PC-9 (cell line): ENCODE measurements around the gene TSC22D2. TPM values are rescaled to one million over a fixed set of nuclear protein-coding genes. Genes with fewer than 3 reads are reported as not detected.

Source experiments
- BruUV-seq: library from RNA; stranded (reverse); fragments of 400-500 nt; replicated peaks from 2 replicates; lab custom pipeline; 2021; lab: Mats Ljungman, UMichigan
- CTCF ChIA-PET: fragments of 300-600 bp; sonication (Branson Sonifier 250); formaldehyde crosslinking; loops from one replicate; lab custom pipeline; 2022; ENCODE audit warnings: antibody characterized with exemption; lab: Charles Lee
- POLR2A ChIA-PET: fragments of 300-600 bp; sonication (Branson Sonifier 250); formaldehyde crosslinking; loops from one replicate; lab custom pipeline; 2022; ENCODE audit warnings: antibody characterized with exemption; ENCODE audit not compliant: unreplicated experiment; lab: Charles Lee
- DNase-seq, 2 experiments: peaks; one replicate each; pipeline versions ENCODE4 v3.0.0 to v3.0.0-alpha.2; 2015 to 2022; ENCODE audit warnings: mixed read lengths in 1 of 2
- H2AFZ ChIP-seq: fragments of 200-600 bp; sonication (generic); 2 replicates; pipeline ENCODE4 v1.8.1; 2017; ENCODE audit warnings: antibody characterized with exemption
- H3F3A ChIP-seq: fragments of 200-600 bp; sonication (generic); 2 replicates; pipeline ENCODE4 v1.8.1; 2017; ENCODE audit warnings: antibody characterized with exemption, mild to moderate bottlenecking, low read depth; ENCODE audit not compliant: insufficient read depth
- H3K27ac ChIP-seq: fragments of 200-600 bp; sonication (generic); 2 replicates; pipeline ENCODE4 v1.6.1; 2016; ENCODE audit warnings: mixed run types
- H3K27me3 ChIP-seq: fragments of 200-600 bp; sonication (generic); 2 replicates; pipeline ENCODE4 v1.6.1; 2016; ENCODE audit warnings: low read depth, mixed run types; ENCODE audit not compliant: insufficient read depth
- H3K36me3 ChIP-seq: fragments of 200-600 bp; sonication (generic); 2 replicates; pipeline ENCODE4 v1.6.1; 2016; ENCODE audit warnings: low read depth, mixed run types
- H3K4me1 ChIP-seq: fragments of 200-600 bp; sonication (generic); replicated peaks from 2 replicates; pipeline ENCODE4 v1.6.1; 2016; ENCODE audit warnings: mixed run types; ENCODE audit not compliant: insufficient read depth
- H3K4me2 ChIP-seq: fragments of 200-600 bp; sonication (generic); 2 replicates; pipeline ENCODE4 v1.6.1; 2017; ENCODE audit warnings: mixed run types
- H3K4me3 ChIP-seq: fragments of 200-600 bp; sonication (generic); 2 replicates; pipeline ENCODE4 v1.6.1; 2016; ENCODE audit warnings: mixed run types
- H3K79me2 ChIP-seq: fragments of 200-600 bp; sonication (generic); 2 replicates; pipeline ENCODE4 v1.6.1; 2017; ENCODE audit warnings: low read depth, mixed run types
- H3K9me2 ChIP-seq: fragments of 200-600 bp; sonication (generic); 2 replicates; pipeline ENCODE4 v1.8.1; 2017; ENCODE audit warnings: mild to moderate bottlenecking; ENCODE audit not compliant: insufficient read depth
- H3K9me3 ChIP-seq: fragments of 200-600 bp; sonication (generic); 2 replicates; pipeline ENCODE4 v1.8.1; 2016; ENCODE audit warnings: low read depth; ENCODE audit not compliant: insufficient read depth
- H4K20me1 ChIP-seq: fragments of 200-600 bp; sonication (generic); 2 replicates; pipeline ENCODE4 v1.8.1; 2017; ENCODE audit not compliant: insufficient read depth
- EZH2 ChIP-seq: fragments of 200-600 bp; sonication (generic); IDR thresholded peaks from 2 replicates; pipeline ENCODE4 v1.8.0; 2017; ENCODE audit warnings: antibody characterized with exemption, low read depth
- intact Hi-C: fragments of 100-400 bp; cut with micrococcal nuclease; formaldehyde crosslinking; loops from one replicate; pipeline ENCODE4 v1.10.0; 2022; ENCODE audit not compliant: unreplicated experiment
- total RNA-seq: library from RNA; stranded (reverse); gene quantifications from 2 replicates; pipeline ENCODE4 v1.2.3, GENCODE V29; 2021
- TF ChIP-seq, protein P1 (sequence below): fragments of 200-600 bp; sonication (generic); conservative IDR thresholded peaks from 2 replicates; pipeline ENCODE4 v1.6.1; 2017; ENCODE audit warnings: mixed run types, antibody characterized with exemption, mild to moderate bottlenecking, moderate library complexity

Gene TSC22D2
- total RNA-seq, 1 experiment from 2014 or later, result 32.0 TPM

DNA sequence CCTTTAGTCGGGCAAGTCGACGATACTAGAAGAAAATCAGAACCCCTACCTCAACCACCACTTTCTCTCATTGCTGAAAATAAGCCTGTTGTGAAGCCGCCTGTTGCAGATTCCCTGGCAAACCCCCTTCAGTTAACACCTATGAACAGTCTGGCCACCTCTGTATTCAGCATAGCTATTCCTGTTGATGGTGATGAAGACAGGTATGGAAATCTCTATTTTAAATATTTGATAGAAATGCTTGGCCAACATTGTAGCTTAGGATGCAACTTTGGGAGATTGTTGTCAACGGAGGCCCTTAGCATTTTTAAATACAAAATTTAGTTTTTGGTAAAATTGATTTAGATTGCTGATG, 3.0 kb downstream of the TSC22D2 start:
- Histone ChIP-seq H3K27me3 (no peaks in the 10 kb centered on the region), H3K79me2 (peaks cover 79% of the 10 kb centered on the region), H3F3A (peaks cover 30% of the 10 kb centered on the region), H2AFZ (no peak overlapping the region), H4K20me1 (peaks cover 58% of the 10 kb centered on the region), H3K9me2 (no peaks in the 10 kb centered on the region), H3K4me1 (peaks cover 37% of the 10 kb centered on the region), H3K4me3 (peak overlapping the region; percentile 69), H3K4me2 (peak overlapping the region; percentile 81), H3K36me3 (peaks cover 24% of the 10 kb centered on the region), H3K9me3 (no peaks in the 10 kb centered on the region), H3K27ac (peak overlapping the region; percentile 1; the same call in 1 of the 2 replicates)
- ChIA-PET POLR2A (interaction anchor here (0.7 to 1.2 kb wide), 2 partner anchors 58 to 62 kb away, joined by 3 to 4 read pairs; no protein-coding TSS in a partner anchor), CTCF (interaction anchor here (1.0 to 2.5 kb wide), 2 partner anchors 46 to 84 kb away, joined by 3 to 10 read pairs; no protein-coding TSS in a partner anchor)
- BruUV-seq, result no TSS peak
- intact Hi-C loops, result loop anchor here (2.0 to 10.0 kb wide), 3 partner anchors 182 to 476 kb away; no protein-coding TSS in a partner anchor
- DNase-seq, result no peak
- TF ChIP-seq, protein P1, sequence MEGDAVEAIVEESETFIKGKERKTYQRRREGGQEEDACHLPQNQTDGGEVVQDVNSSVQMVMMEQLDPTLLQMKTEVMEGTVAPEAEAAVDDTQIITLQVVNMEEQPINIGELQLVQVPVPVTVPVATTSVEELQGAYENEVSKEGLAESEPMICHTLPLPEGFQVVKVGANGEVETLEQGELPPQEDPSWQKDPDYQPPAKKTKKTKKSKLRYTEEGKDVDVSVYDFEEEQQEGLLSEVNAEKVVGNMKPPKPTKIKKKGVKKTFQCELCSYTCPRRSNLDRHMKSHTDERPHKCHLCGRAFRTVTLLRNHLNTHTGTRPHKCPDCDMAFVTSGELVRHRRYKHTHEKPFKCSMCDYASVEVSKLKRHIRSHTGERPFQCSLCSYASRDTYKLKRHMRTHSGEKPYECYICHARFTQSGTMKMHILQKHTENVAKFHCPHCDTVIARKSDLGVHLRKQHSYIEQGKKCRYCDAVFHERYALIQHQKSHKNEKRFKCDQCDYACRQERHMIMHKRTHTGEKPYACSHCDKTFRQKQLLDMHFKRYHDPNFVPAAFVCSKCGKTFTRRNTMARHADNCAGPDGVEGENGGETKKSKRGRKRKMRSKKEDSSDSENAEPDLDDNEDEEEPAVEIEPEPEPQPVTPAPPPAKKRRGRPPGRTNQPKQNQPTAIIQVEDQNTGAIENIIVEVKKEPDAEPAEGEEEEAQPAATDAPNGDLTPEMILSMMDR, result no peak
- no peak for TF ChIP-seq EZH2

DNA sequence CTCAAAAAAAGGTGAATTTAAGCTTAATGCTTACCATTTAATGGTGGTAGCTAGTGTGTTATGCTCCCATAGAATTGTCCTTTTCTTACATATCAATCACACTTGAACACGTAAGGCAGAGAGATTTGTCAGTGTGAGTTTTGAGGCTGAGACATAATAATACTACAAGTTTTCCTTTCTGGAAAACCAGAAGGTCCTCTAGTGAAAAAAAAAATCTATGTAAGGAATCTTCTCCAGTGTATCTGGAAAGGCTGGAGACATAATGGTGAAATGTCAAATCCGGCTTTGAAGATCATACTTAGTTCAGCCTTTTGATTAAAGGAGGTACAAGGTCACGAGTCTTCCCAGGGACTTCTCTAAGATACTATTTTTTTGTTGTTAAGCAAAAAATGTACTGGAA, 3.4 kb downstream of the TSC22D2 start:
- POLR2A ChIA-PET, result interaction anchor here (1.2 kb wide), 1 partner anchor 58 kb away, joined by 3 read pairs; no protein-coding TSS in a partner anchor
- intact Hi-C loops, result loop anchor here (2.0 to 10.0 kb wide), 3 partner anchors 183 to 477 kb away; no protein-coding TSS in a partner anchor
- H4K20me1 ChIP-seq, result peaks cover 58% of the 10 kb centered on the region
- H3K9me2 ChIP-seq, result no peaks in the 10 kb centered on the region
- H3K27me3 ChIP-seq, result no peaks in the 10 kb centered on the region
- peaks cover 79% of the 10 kb centered on the region for H3K79me2 ChIP-seq
- CTCF ChIA-PET, result interaction anchor here (1.0 to 2.5 kb wide), 3 partner anchors 46 to 83 kb away, joined by 3 to 10 read pairs (median 6); no protein-coding TSS in a partner anchor
- peak overlapping the region; percentile 1; the same call in 1 of the 2 replicates for H3K27ac ChIP-seq
- peaks cover 37% of the 10 kb centered on the region for H3K4me1 ChIP-seq
- BruUV-seq, result no TSS peak
- no peak for DNase-seq
- peak overlapping the region; percentile 81 for H3K4me2 ChIP-seq
- no peaks in the 10 kb centered on the region for H3K9me3 ChIP-seq
- H3K36me3 ChIP-seq, result peaks cover 25% of the 10 kb centered on the region
- peak overlapping the region; percentile 69 for H3K4me3 ChIP-seq
- no peak overlapping the region for H2AFZ ChIP-seq
- no peak for TF ChIP-seq EZH2
- TF ChIP-seq, protein P1, result no peak
- peaks cover 30% of the 10 kb centered on the region for H3F3A ChIP-seq

DNA sequence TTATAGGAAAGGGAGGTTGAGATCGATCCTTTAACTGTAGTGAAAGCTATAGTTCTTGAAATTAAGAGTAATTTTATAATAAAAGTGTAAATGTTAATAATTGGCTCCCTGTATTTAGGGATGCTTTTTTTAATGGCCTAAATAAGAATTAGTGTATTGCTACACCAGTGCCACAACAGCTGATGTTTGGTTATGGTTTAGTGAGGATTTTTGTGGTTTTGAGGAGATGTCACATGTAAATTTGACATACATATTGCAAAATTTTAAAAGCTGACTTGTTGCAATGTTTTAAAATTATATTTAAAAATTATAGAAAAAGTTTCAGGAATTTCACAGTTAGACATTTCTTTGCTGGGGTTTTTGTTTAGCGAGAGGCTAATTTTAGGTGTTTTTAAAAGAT, 3.9 kb downstream of the TSC22D2 start:
- peaks cover 37% of the 10 kb centered on the region for H3K4me1 ChIP-seq
- no peak overlapping the region for H2AFZ ChIP-seq
- no TSS peak for BruUV-seq
- H3K9me2 ChIP-seq, result no peaks in the 10 kb centered on the region
- H3K79me2 ChIP-seq, result peaks cover 81% of the 10 kb centered on the region
- no peaks in the 10 kb centered on the region for H3K27me3 ChIP-seq
- peaks cover 58% of the 10 kb centered on the region for H4K20me1 ChIP-seq
- peak in 1 of 2 experiments; percentile 40 for DNase-seq
- intact Hi-C loops, result loop anchor here (2.0 to 10.0 kb wide), 3 partner anchors 183 to 477 kb away; no protein-coding TSS in a partner anchor
- H3K36me3 ChIP-seq, result peaks cover 25% of the 10 kb centered on the region
- peaks cover 30% of the 10 kb centered on the region for H3F3A ChIP-seq
- CTCF ChIA-PET, result interaction anchor here (1.6 to 2.5 kb wide), 2 partner anchors 63 to 83 kb away, joined by 6 to 10 read pairs; no protein-coding TSS in a partner anchor
- TF ChIP-seq, protein P1, result no peak
- no peak for TF ChIP-seq EZH2
- H3K9me3 ChIP-seq, result no peaks in the 10 kb centered on the region
- POLR2A ChIA-PET, result interaction anchor here (0.6 to 1.2 kb wide), 4 partner anchors 57 to 107 kb away, joined by 3 to 6 read pairs (median 3); no protein-coding TSS in a partner anchor
- peak overlapping the region; percentile 81 for H3K4me2 ChIP-seq
- peak overlapping the region; percentile 69 for H3K4me3 ChIP-seq
- 0 out of 2 replicates have a peak overlapping the region, but pooled peaks have one; percentile 1 for H3K27ac ChIP-seq
